Fibroblast of lung (primary cell): ENCODE data around the gene CCDC57. TPM values are rescaled to one million over a fixed set of nuclear protein-coding genes. Genes with fewer than 3 reads are reported as not detected.

Source experiments
- DNase-seq, 2 donors: peaks; one replicate each; pipeline versions ENCODE4 v3.0.0 to v3.0.0-alpha.2; 2010; ENCODE audit warnings: low read depth in 2 of 2
- H2AFZ ChIP-seq: 2 replicates; pipeline ENCODE4 v1.5.1; 2012; ENCODE audit warnings: low read length, control low read depth, inconsistent platforms
- H3K27ac ChIP-seq: 2 replicates; pipeline ENCODE4 v1.5.1; 2011; ENCODE audit warnings: low read length, control low read depth; ENCODE audit not compliant: insufficient read depth
- H3K27me3 ChIP-seq: 2 replicates; pipeline ENCODE4 v1.5.1; 2011; ENCODE audit warnings: mild to moderate bottlenecking, low read length; ENCODE audit not compliant: control insufficient read depth, insufficient read depth
- H3K36me3 ChIP-seq: 2 replicates; pipeline ENCODE4 v1.5.1; 2011; ENCODE audit warnings: low read length; ENCODE audit not compliant: control insufficient read depth, insufficient read depth
- H3K4me1 ChIP-seq: 2 replicates; pipeline ENCODE4 v1.5.1; 2011; ENCODE audit warnings: low read length; ENCODE audit not compliant: control insufficient read depth, insufficient read depth; ENCODE audit errors: extremely low read depth
- H3K4me2 ChIP-seq: 2 replicates; pipeline ENCODE4 v1.5.1; 2011; ENCODE audit warnings: low read length, control low read depth; ENCODE audit not compliant: insufficient read depth; ENCODE audit errors: extremely low read depth
- H3K4me3 ChIP-seq, 4 experiments: fragments of 200-600 bp in 1 of 4; sonication (generic) in 1 of 4; replicated peaks in 1 of 4; 2 replicates each; pipeline ENCODE4 v1.5.1; 2011 to 2016; ENCODE audit warnings: low read length in 4 of 4, low read depth in 3 of 4, mild to moderate bottlenecking in 3 of 4, control low read depth in 2 of 4, inconsistent platforms in 1 of 4, mixed read lengths in 1 of 4; ENCODE audit not compliant: insufficient read depth in 1 of 4; ENCODE audit errors: control extremely low read depth in 1 of 4
- H3K79me2 ChIP-seq: 2 replicates; pipeline ENCODE4 v1.5.1; 2012; ENCODE audit warnings: mild to moderate bottlenecking, low read length, inconsistent platforms; ENCODE audit not compliant: control insufficient read depth, insufficient read depth
- H3K9ac ChIP-seq: 2 replicates; pipeline ENCODE4 v1.5.1; 2011; ENCODE audit warnings: mild to moderate bottlenecking, low read length, control low read depth; ENCODE audit not compliant: insufficient read depth
- H3K9me3 ChIP-seq: 2 replicates; pipeline ENCODE4 v1.5.1; 2012; ENCODE audit warnings: low read depth, low read length; ENCODE audit not compliant: control insufficient read depth, insufficient read depth
- H4K20me1 ChIP-seq: 2 replicates; pipeline ENCODE4 v1.5.1; 2011; ENCODE audit warnings: low read length; ENCODE audit not compliant: control insufficient read depth, insufficient read depth; ENCODE audit errors: extremely low read depth
- EZH2 ChIP-seq: IDR thresholded peaks from 2 replicates; pipeline ENCODE4 v1.5.1; 2012; ENCODE audit warnings: low read length, control low read depth, mild to moderate bottlenecking; ENCODE audit errors: missing control alignments
- polyA plus RNA-seq, 2 donors: library from polyadenylated mRNA; depleted of rRNA in 1 of 2; stranded (reverse) in 1 of 2; unstranded in 1 of 2; fragments of >200 nt; gene quantifications; 2 replicates each; pipeline ENCODE4 v1.2.1, GENCODE V29; 2011 to 2012; ENCODE audit warnings: missing spikeins in 1 of 2
- total RNA-seq: library from RNA; depleted of rRNA; stranded (reverse); fragments of >200 nt; gene quantifications from 2 replicates; pipeline ENCODE4 v1.2.1, GENCODE V29; 2014
- TF ChIP-seq, protein P1 (sequence below), 2 donors: IDR thresholded peaks in 1 of 2; conservative IDR thresholded peaks in 1 of 2; 1 replicate in 1 of 2; 2 replicates in 1 of 2; pipeline ENCODE4 v1.5.1; 2011 to 2012; ENCODE audit warnings: low read length in 2 of 2, control low read depth in 1 of 2, inconsistent platforms in 1 of 2, low read depth in 1 of 2, mild to moderate bottlenecking in 1 of 2

CCDC57 gene
- total and polyA plus RNA-seq, 2 donors (not counting 1 experiment from before 2014, with no cell fraction given): 7.1 to 10.1 TPM

DNA sequence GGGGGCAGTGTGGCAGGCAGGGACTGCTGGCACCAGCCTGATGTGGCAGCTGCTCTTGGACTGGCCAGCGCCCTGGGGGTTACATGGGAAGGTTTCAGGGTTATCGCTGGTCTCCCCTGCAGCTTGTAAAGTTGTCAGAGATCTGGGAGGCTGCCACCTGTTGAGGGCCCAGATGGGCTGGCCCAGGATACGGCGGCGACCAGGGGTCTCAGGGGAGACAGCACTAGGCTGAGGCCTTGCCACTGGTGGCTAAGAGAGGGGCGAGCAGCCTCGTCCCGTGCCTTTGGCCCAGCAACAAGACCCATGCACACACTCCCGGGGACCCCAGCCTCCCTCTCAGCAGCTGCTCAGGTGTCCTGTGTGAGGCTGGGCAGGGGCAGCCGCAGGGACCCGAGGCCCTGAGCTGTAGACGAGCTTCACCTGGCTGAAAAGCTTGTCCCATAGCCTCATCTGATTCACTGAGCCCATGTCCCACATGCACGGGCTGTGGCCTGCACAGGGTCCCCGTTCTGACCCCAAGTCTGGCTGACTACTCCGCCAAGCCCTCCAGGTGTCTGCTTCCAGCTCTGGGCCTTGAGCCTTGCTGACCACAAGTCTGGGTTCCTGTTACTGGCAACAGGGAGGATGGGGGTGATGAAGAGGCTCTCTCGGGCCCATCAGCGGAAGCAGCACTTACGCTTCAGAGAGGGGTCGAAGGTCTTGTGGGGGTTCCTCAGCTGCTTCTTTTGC is 153.2 kb downstream of the CCDC57 start:
- Histone ChIP-seq H3K4me2 (no peak overlapping the region), H3K27me3 (no peaks in the 10 kb centered on the region), H2AFZ (no peak overlapping the region), H3K79me2 (no peaks in the 10 kb centered on the region), H3K4me1 (no peaks in the 10 kb centered on the region), H3K27ac (no peak overlapping the region), H3K9ac (no peak overlapping the region), H4K20me1 (no peaks in the 10 kb centered on the region), H3K36me3 (peaks cover 58% of the 10 kb centered on the region), H3K9me3 (no peaks in the 10 kb centered on the region), H3K4me3 (no peak overlapping the region)
- no peak for DNase-seq
- TF ChIP-seq, protein P1, sequence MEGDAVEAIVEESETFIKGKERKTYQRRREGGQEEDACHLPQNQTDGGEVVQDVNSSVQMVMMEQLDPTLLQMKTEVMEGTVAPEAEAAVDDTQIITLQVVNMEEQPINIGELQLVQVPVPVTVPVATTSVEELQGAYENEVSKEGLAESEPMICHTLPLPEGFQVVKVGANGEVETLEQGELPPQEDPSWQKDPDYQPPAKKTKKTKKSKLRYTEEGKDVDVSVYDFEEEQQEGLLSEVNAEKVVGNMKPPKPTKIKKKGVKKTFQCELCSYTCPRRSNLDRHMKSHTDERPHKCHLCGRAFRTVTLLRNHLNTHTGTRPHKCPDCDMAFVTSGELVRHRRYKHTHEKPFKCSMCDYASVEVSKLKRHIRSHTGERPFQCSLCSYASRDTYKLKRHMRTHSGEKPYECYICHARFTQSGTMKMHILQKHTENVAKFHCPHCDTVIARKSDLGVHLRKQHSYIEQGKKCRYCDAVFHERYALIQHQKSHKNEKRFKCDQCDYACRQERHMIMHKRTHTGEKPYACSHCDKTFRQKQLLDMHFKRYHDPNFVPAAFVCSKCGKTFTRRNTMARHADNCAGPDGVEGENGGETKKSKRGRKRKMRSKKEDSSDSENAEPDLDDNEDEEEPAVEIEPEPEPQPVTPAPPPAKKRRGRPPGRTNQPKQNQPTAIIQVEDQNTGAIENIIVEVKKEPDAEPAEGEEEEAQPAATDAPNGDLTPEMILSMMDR (conservative IDR thresholded peaks at IDR 0.05 in 1 of 2, IDR thresholded peaks at IDR 0.05 in 1 of 2; ENCODE audit: low read depth in 1 of 2, low read length in 2 of 2): no peak
- no peak for TF ChIP-seq EZH2

DNA sequence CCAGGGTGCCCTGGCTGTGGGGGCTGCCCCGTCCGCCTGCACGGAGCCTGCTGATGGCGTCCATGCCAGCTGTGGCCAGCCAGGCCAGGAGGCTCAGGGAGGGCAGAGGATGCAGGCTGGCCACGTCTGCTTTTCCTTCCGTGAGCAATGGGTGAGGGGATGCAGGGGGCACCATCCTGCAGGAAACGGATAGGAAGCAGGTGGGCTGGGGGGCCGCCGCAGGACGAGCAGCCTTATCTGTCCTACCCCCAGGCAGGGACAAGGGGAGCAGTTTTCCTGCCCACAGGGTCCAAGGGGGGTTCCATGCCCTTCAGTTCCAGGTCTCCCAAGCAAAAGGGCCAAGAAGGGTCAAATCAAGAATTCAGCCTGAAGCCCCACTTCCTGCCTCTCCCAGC is 153.8 kb downstream of the CCDC57 start:
- Histone ChIP-seq H3K4me3 (no peak overlapping the region), H2AFZ (no peak overlapping the region), H3K27me3 (no peaks in the 10 kb centered on the region), H3K9me3 (no peaks in the 10 kb centered on the region), H4K20me1 (no peaks in the 10 kb centered on the region), H3K27ac (no peak overlapping the region), H3K9ac (no peak overlapping the region), H3K4me2 (no peak overlapping the region), H3K36me3 (peaks cover 61% of the 10 kb centered on the region), H3K79me2 (peaks cover under 1% of the 10 kb centered on the region), H3K4me1 (no peaks in the 10 kb centered on the region)
- no peak for DNase-seq
- TF ChIP-seq, protein P1 (conservative IDR thresholded peaks at IDR 0.05 in 1 of 2, IDR thresholded peaks at IDR 0.05 in 1 of 2; ENCODE audit: low read depth in 1 of 2, low read length in 2 of 2): no peak
- TF ChIP-seq EZH2: no peak

DNA sequence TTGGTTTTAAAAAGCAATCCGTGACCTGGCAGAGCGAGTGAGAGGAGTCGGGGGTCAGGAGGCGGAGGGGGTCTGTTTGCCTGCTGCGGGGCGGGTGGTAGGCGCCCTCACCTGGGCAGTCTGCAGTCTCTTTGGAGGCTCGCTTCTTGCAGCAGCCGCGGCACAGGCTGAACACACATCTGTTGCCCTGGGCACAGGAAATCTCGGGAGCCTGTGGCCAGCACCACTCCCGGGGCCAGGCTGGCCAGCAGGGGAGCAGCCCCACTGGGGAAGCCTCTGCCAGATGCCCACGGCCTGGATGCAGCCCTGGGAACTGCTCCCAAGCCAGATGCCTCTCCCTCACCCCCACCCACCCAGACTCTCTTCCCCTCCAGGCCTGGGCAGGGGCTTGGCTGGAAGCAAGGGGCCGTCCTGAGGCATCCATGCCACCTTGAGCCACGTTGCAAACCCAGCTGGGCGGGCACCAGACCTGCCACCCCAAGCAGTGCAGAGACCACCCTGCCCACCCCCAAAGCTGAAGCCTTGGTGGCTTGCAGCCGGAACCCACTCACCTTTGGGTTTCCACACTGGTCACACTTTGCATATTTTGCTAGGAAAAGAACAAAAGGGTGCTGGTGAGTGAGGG is 154.3 kb downstream of the CCDC57 start:
- Histone ChIP-seq H3K36me3 (peaks cover 62% of the 10 kb centered on the region), H3K27ac (no peak overlapping the region)

More for the DNA sequence above, 154.3 kb downstream of the CCDC57 start:
- Histone ChIP-seq H3K79me2 (peaks cover 6% of the 10 kb centered on the region), H2AFZ (no peak overlapping the region), H3K9me3 (no peaks in the 10 kb centered on the region), H3K4me2 (no peak overlapping the region), H3K27me3 (no peaks in the 10 kb centered on the region), H3K4me1 (no peaks in the 10 kb centered on the region), H4K20me1 (no peaks in the 10 kb centered on the region), H3K9ac (no peak overlapping the region), H3K4me3 (no peak overlapping the region)
- TF ChIP-seq EZH2: no peak
- TF ChIP-seq, protein P1 (conservative IDR thresholded peaks at IDR 0.05 in 1 of 2, IDR thresholded peaks at IDR 0.05 in 1 of 2; ENCODE audit: low read depth in 1 of 2, low read length in 2 of 2): no peak
- no peak for DNase-seq
